IMR-90 (cell line): ENCODE data around the gene STX11. TPM values are rescaled to one million over a fixed set of nuclear protein-coding genes. Genes with fewer than 3 reads are reported as not detected.

ENCODE experiments used
- ATAC-seq: fragments of 200-7000 bp; cut with Tn5 transposase; 2 replicates; pipeline ENCODE4 v1.9.1; 2020; ENCODE audit warnings: low read depth, mild to moderate bottlenecking, moderate library complexity
- BruUV-seq: library from RNA; stranded (reverse); fragments of 400-500 nt; replicated peaks from 2 replicates; lab custom pipeline; 2021; lab: Mats Ljungman, UMichigan
- CTCF ChIA-PET: fragments of 300-600 bp; formaldehyde crosslinking; extraction: SDS; loops from one replicate; lab custom pipeline; 2021; ENCODE audit warnings: antibody characterized with exemption; lab: Yijun Ruan, JAX
- POLR2A ChIA-PET: fragments of 300-600 bp; sonication (Branson Sonifier 250); formaldehyde crosslinking; loops from one replicate; lab custom pipeline; 2022; ENCODE audit warnings: antibody characterized with exemption; ENCODE audit not compliant: unreplicated experiment; lab: Charles Lee
- DNase-seq: peaks from one replicate; pipeline ENCODE4 v3.0.0; 2013
- H2AFZ ChIP-seq: replicated peaks from 2 replicates; pipeline ENCODE3; 2013; ENCODE audit warnings: low read length, mild to moderate bottlenecking; ENCODE audit not compliant: poor library complexity
- H2AK5ac ChIP-seq: 2 replicates; pipeline ENCODE4 v1.6.1; 2013; ENCODE audit warnings: low read depth, low read length, inconsistent platforms
- H2AK9ac ChIP-seq: replicated peaks from 2 replicates; pipeline ENCODE3; 2013; ENCODE audit warnings: mild to moderate bottlenecking, low read depth, low read length, moderate library complexity; ENCODE audit not compliant: poor library complexity
- H2BK120ac ChIP-seq: 2 replicates; pipeline ENCODE4 v1.6.1; 2013; ENCODE audit warnings: low read depth, low read length, inconsistent platforms
- H2BK15ac ChIP-seq: 3 replicates; pipeline ENCODE4 v1.6.1; 2013; ENCODE audit warnings: low read depth, low read length, inconsistent platforms
- H2BK20ac ChIP-seq: 2 replicates; pipeline ENCODE4 v1.6.1; 2013; ENCODE audit warnings: low read depth, mild to moderate bottlenecking, inconsistent platforms, low read length, moderate library complexity
- H2BK5ac ChIP-seq: 2 replicates; pipeline ENCODE4 v1.6.1; 2013; ENCODE audit warnings: mild to moderate bottlenecking, low read depth, low read length, inconsistent platforms; ENCODE audit not compliant: poor library complexity, severe bottlenecking
- H3K14ac ChIP-seq: replicated peaks from 2 replicates; pipeline ENCODE4 v1.6.1; 2013; ENCODE audit warnings: low read depth, low read length, inconsistent platforms
- H3K18ac ChIP-seq: 2 replicates; pipeline ENCODE4 v1.6.1; 2013; ENCODE audit warnings: low read depth, low read length, control low read depth
- H3K23ac ChIP-seq: 2 replicates; pipeline ENCODE4 v1.6.1; 2013; ENCODE audit warnings: low read depth, low read length, inconsistent platforms
- H3K27ac ChIP-seq: 2 replicates; pipeline ENCODE4 v1.5.1; 2013; ENCODE audit warnings: mild to moderate bottlenecking, control low read depth, low read length; ENCODE audit not compliant: insufficient read depth
- H3K27me3 ChIP-seq: 2 replicates; pipeline ENCODE4 v1.6.1; 2013; ENCODE audit warnings: low read length; ENCODE audit not compliant: control insufficient read depth, insufficient read depth
- H3K36me3 ChIP-seq: 2 replicates; pipeline ENCODE4 v1.6.1; 2013; ENCODE audit warnings: low read length, mixed read lengths; ENCODE audit not compliant: control insufficient read depth, insufficient read depth
- H3K4ac ChIP-seq: 2 replicates; pipeline ENCODE4 v1.6.1; 2013; ENCODE audit warnings: low read depth, low read length, inconsistent platforms
- H3K4me1 ChIP-seq: 2 replicates; pipeline ENCODE4 v1.6.1; 2013; ENCODE audit warnings: low read length, mixed read lengths; ENCODE audit not compliant: control insufficient read depth, insufficient read depth
- H3K4me2 ChIP-seq: 2 replicates; pipeline ENCODE4 v1.6.1; 2013; ENCODE audit warnings: low read depth, mild to moderate bottlenecking, control low read depth, low read length, moderate library complexity
- H3K4me3 ChIP-seq: 2 replicates; pipeline ENCODE4 v1.5.1; 2013; ENCODE audit warnings: low read depth, mild to moderate bottlenecking, control low read depth, low read length, moderate library complexity; ENCODE audit not compliant: insufficient read depth
- H3K56ac ChIP-seq: 2 replicates; pipeline ENCODE4 v1.6.1; 2013; ENCODE audit warnings: low read length, inconsistent platforms; ENCODE audit not compliant: insufficient read depth; ENCODE audit errors: extremely low read depth
- H3K79me1 ChIP-seq, 2 experiments: 2 replicates each; pipeline ENCODE4 v1.6.1; 2013; ENCODE audit warnings: low read length in 2 of 2, inconsistent platforms in 1 of 2, low read depth in 1 of 2
- H3K9ac ChIP-seq: 2 replicates; pipeline ENCODE4 v1.6.1; 2013; ENCODE audit warnings: low read depth, low read length, control low read depth
- H3K9me1 ChIP-seq: 2 replicates; pipeline ENCODE4 v1.6.1; 2013; ENCODE audit warnings: low read length, inconsistent platforms; ENCODE audit not compliant: insufficient read depth
- H3K9me3 ChIP-seq: 2 replicates; pipeline ENCODE4 v1.6.1; 2013; ENCODE audit warnings: low read length; ENCODE audit not compliant: control insufficient read depth, insufficient read depth
- H4K20me1 ChIP-seq: 2 replicates; pipeline ENCODE4 v1.6.1; 2013; ENCODE audit warnings: low read length, inconsistent platforms; ENCODE audit not compliant: insufficient read depth
- H4K5ac ChIP-seq: 2 replicates; pipeline ENCODE4 v1.6.1; 2013; ENCODE audit warnings: mild to moderate bottlenecking, low read depth, low read length, control low read depth
- H4K8ac ChIP-seq, 2 experiments: 2 replicates each; pipeline ENCODE4 v1.6.1; 2013; ENCODE audit warnings: low read depth in 2 of 2, low read length in 2 of 2, control low read depth in 1 of 2, inconsistent platforms in 1 of 2
- H4K91ac ChIP-seq: 2 replicates; pipeline ENCODE4 v1.6.1; 2013; ENCODE audit warnings: low read depth, low read length, inconsistent platforms; ENCODE audit not compliant: insufficient read depth
- BHLHE40 ChIP-seq: fragments of 150-350 bp; IDR thresholded peaks from 2 replicates; pipeline ENCODE4 v1.6.1; 2016; ENCODE audit warnings: mild to moderate bottlenecking, low read depth, low read length
- CEBPB ChIP-seq: IDR thresholded peaks from 2 replicates; pipeline ENCODE4 v1.6.1; 2012; ENCODE audit warnings: low read depth, low read length, improper control_type of control experiment
- CHD1 ChIP-seq: IDR thresholded peaks from 2 replicates; pipeline ENCODE4 v1.6.1; 2012; ENCODE audit warnings: low read depth, low read length, improper control_type of control experiment
- CTCF ChIP-seq: conservative IDR thresholded peaks from 2 replicates; pipeline ENCODE4 v1.5.1; 2012; ENCODE audit warnings: mild to moderate bottlenecking, low read depth, low read length, improper control_type of control experiment
- FOS ChIP-seq: fragments of 150-350 bp; IDR thresholded peaks from 2 replicates; pipeline ENCODE4 v1.6.1; 2016; ENCODE audit warnings: low read depth, low read length
- MAFK ChIP-seq: IDR thresholded peaks from 2 replicates; pipeline ENCODE4 v1.6.1; 2012; ENCODE audit warnings: low read depth, low read length, improper control_type of control experiment
- MAZ ChIP-seq: IDR thresholded peaks from 2 replicates; pipeline ENCODE4 v1.6.1; 2012; ENCODE audit warnings: low read depth, mild to moderate bottlenecking, low read length, improper control_type of control experiment, moderate library complexity, borderline replicate concordance
- MXI1 ChIP-seq: IDR thresholded peaks from 2 replicates; pipeline ENCODE4 v1.6.1; 2012; ENCODE audit warnings: low read depth, mild to moderate bottlenecking, low read length, moderate library complexity, borderline replicate concordance
- POLR2A ChIP-seq: IDR thresholded peaks from 2 replicates; pipeline ENCODE4 v1.6.1; 2012; ENCODE audit warnings: mild to moderate bottlenecking, low read depth, low read length
- RAD21 ChIP-seq: IDR thresholded peaks from 2 replicates; pipeline ENCODE4 v1.6.1; 2012; ENCODE audit warnings: low read length, improper control_type of control experiment
- RCOR1 ChIP-seq: IDR thresholded peaks from 2 replicates; pipeline ENCODE4 v1.6.1; 2012; ENCODE audit warnings: mild to moderate bottlenecking, low read length, improper control_type of control experiment; ENCODE audit not compliant: insufficient replicate concordance
- USF2 ChIP-seq: fragments of 150-350 bp; IDR thresholded peaks from 2 replicates; pipeline ENCODE4 v1.6.1; 2017; ENCODE audit warnings: mild to moderate bottlenecking, antibody characterized with exemption, low read length, low read depth
- WGBS, 2 experiments: methylation state at CpG; one replicate each; pipeline versions ENCODE4 v1.1.5 to v1.1.7; 2013; ENCODE audit warnings: missing lambda C conversion rate in 2 of 2; ENCODE audit not compliant: insufficient read length in 1 of 2; ENCODE audit errors: extremely low coverage in 2 of 2; 5-methylcytosine and 5-hydroxymethylcytosine counted together
- dilution Hi-C: fragments of 300-500 bp; cut with HindIII; formaldehyde crosslinking; loops from one replicate; pipeline ENCODE4 v1.14.3; 2018; ENCODE audit warnings: low sequenced_read_pairs; ENCODE audit not compliant: unreplicated experiment
- in situ Hi-C: fragments of 300-500 bp; cut with MboI; formaldehyde crosslinking; loops from 3 replicates; pipeline ENCODE4 v1.14.3; 2019; ENCODE audit warnings: low sequenced_read_pairs, inconsistent platforms, mixed read lengths
- intact Hi-C: fragments of 100-400 bp; cut with micrococcal nuclease; formaldehyde crosslinking; loops from 2 replicates; pipeline ENCODE4 v1.10.0; 2022
- polyA plus RNA-seq, 3 experiments: library from polyadenylated mRNA; depleted of rRNA; stranded (reverse); fragments of >200 nt; gene quantifications; 2 replicates each; pipeline ENCODE4 v1.2.3, GENCODE V29; 2012; ENCODE audit warnings: low replicate concordance in 1 of 3
- total RNA-seq: library from RNA; depleted of rRNA; stranded (reverse); fragments of >200 nt; gene quantifications from 2 replicates; pipeline ENCODE4 v1.2.3, GENCODE V29; 2012

STX11 gene
- total and polyA plus RNA-seq, 2 of the 4 experiments (the other 2 are of a cell fraction), result 0.54 to 0.68 TPM

- TF ChIP-seq BHLHE40 (no peak), CHD1 (no peak)
Observed at GRCh38 chr6:144214622-144215401, 64.5 kb downstream of the STX11 start (continued).

GRCh38 chr6:144215402-144215931, 65.2 kb downstream of the STX11 start:
- no peaks in the 10 kb centered on the region; the same call in 1 of the 2 replicates for H3K27me3 ChIP-seq
- in situ Hi-C loops (no loop called here), intact Hi-C loops (loop anchor here (1.0 to 5.0 kb wide), 2 partner anchors 65 to 1743 kb away; partner anchors contain the start of gene STX11), dilution Hi-C loops (no loop called here)
- peak overlapping the region; percentile 9 for H3K18ac ChIP-seq
- H3K9ac ChIP-seq, result peak overlapping the region; percentile 66
- peak overlapping the region; percentile 42 for H4K91ac ChIP-seq
- H2AFZ ChIP-seq, result peak overlapping the region; percentile 97
- H3K4ac ChIP-seq, result peak overlapping the region; percentile 66
- peak overlapping the region; percentile 84 for H2BK5ac ChIP-seq
- peak overlapping the region; percentile 82 for H3K14ac ChIP-seq
- peak overlapping the region; percentile 81 to 92 for H4K8ac ChIP-seq
- peak overlapping the region; percentile 76 for H4K5ac ChIP-seq
- POLR2A ChIA-PET, result no interaction called here
- H2AK9ac ChIP-seq, result peak overlapping the region; percentile 84
- H2BK20ac ChIP-seq, result peak overlapping the region; percentile 50; the same call in 1 of the 2 replicates
- no peaks in the 10 kb centered on the region; the same call in 1 of the 2 replicates for H3K9me3 ChIP-seq
- no peaks in the 10 kb centered on the region for H3K36me3 ChIP-seq
- ATAC-seq, result no peak
- H3K4me3 ChIP-seq, result peak overlapping the region; percentile 58
- H2BK120ac ChIP-seq, result peak overlapping the region; percentile 66
- H3K23ac ChIP-seq, result peak overlapping the region; percentile 95
- H2AK5ac ChIP-seq, result peak overlapping the region; percentile 75
- H3K79me1 ChIP-seq, result no peaks in the 10 kb centered on the region
- no peaks in the 10 kb centered on the region for H4K20me1 ChIP-seq
- BruUV-seq, result no TSS peak
- CTCF ChIA-PET, result no interaction called here
- WGBS, 2 experiments, result 39% methylated on average over 5 of the region's 10 CpGs; no CpG with 5 or more reads in 1 of the 2 experiments
- H2BK15ac ChIP-seq, result peak overlapping the region; percentile 8; the same call in 1 of the 3 replicates
- peak overlapping the region; percentile 73; the same call in 1 of the 2 replicates for H3K56ac ChIP-seq
- peak overlapping the region; percentile 82 for H3K4me2 ChIP-seq
- peak overlapping the region; percentile 72 for H3K27ac ChIP-seq
- no peak for DNase-seq
- peaks cover 5% of the 10 kb centered on the region for H3K9me1 ChIP-seq
- H3K4me1 ChIP-seq, result peaks cover 8% of the 10 kb centered on the region
- no peak for TF ChIP-seq MXI1
- TF ChIP-seq FOS, result no peak
- TF ChIP-seq MAZ, result no peak
- no peak for TF ChIP-seq CHD1
- TF ChIP-seq CEBPB, result no peak
- no peak for TF ChIP-seq CTCF
- TF ChIP-seq RCOR1, result no peak
- TF ChIP-seq POLR2A, result no peak
- TF ChIP-seq MAFK, result no peak
- no peak for TF ChIP-seq RAD21
- no peak for TF ChIP-seq BHLHE40
- TF ChIP-seq USF2, result no peak
